Measurements from ENCODE around the gene JADE2.
"Not testable (repeated sequence)": the region's sequence is repeated elsewhere in the genome, so short reads cannot be mapped to it uniquely, and the experiment has no call there.

Gene JADE2

DNA sequence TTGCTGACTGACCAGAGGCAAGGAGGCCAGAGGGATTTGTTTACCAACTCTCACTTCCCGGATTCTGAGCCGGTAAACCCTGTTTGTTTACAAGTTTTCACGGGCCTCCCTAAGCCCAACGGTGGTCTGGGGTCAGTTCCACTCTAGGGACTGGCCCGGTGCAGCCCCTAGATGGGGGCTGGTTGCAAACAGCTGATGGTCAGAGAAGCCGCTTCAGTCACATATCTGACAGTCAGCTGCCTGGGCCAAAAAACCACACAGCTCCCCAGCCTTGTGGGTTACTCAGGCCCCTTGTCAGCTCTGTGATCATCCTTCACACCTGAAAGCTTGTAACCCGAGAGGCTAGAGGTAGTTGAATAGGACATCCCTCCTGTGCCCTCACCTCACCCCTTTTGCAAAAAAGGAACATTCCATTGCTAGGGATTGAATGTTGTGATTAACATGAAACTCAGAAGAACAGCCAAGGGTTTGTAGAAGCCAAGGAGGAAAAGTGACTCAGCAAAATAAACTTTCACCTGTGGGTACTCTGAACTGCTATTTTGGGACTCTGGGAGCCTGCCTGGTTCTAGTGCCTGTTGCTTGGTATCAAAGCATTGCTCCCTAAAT is 66.8 kb downstream of the JADE2 start:
- no peak for DNase-seq (ENCODE audit: low spot score)

DNA sequence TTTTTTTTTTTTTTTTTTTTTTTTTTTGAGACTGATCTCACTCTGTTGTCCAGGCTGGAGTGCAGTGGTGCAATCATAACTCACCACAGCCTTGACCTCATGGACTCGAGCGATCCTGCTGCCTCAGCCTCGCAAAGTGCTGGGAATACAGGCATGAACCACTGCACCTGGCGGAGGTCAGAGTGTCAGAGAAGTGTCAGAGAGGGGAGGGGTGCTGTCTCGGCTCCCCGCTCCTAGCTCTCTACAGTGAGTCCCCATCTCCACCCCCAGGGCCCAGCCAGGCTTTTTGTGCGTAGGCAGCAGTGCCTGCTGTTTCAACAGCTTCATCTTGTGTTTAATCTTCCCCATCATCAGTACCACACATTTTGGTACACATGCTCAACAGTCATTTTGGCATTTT is 68.9 kb downstream of the JADE2 start:
- no peak for DNase-seq (ENCODE audit: low spot score)

DNA sequence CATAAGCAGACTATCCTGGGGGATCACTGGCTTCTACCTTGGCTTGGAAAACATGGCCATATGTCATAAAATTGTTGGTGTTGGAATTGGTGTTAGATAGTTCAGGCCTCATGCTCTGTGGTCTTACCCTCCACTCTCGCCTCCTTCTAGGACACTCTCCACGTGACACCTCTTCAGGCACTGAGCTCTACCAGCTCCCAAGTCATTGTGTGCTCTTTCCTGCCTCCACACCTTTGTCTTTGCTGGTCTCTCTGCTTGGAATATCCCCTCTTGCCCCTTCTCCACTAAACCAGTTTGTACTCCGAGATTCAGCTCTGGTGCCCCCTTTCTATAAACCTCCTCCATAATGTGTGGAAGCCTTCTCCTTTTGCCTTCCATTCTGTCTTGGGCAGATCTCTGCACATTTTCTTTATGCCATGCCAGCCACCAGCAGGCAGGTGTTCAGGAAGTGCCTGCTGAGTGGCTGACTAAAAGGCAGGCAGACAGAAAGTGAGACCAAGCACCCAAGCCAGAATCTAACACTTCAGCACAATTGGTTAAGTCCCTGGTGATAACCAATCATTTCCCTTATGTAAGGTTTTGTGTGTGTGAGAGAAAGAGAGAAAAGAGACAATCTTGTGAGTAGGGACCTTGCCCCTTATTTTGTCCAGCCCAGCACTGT is 69.5 kb downstream of the JADE2 start:
- peak; percentile 57 for DNase-seq (ENCODE audit: low spot score)

DNA sequence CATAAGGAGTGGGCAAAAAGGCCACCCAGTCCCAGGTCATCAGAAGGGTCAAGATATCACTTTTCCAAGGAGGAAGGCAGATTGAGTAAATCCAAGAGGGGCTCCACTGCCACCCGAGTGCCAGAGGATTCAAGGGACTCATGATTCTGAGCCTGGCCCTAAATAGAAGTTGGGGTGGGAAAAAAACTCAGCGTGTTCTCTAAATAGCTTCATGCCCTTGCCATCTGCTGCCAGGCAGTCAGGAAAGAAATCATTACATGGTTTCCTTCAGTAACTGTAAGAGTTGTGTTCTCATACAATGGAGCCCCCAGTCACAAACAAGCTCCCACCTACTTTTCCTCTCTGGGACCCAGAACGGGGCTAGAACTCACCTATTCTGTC is 70.0 kb downstream of the JADE2 start:
- DNase-seq (ENCODE audit: low spot score) = no peak

DNA sequence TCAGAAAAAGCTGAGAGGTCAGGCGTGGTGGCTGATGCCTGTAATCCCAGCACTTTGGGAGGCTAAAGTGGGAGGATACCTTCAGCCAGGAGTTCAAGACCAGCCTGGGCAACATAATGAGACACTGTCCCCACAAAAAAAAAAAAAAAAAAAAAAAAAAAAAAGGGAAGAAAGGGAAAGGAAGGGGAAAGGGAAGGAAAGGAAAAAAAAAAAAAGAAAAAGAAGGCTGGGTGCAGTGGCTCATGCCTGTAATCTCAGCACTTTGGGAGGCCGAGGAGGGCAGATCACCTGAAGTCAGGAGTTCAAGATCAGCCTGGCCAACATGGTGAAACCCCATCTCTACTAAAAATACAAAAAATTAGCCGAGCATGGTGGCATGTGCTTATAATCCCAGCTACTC is 74.3 kb downstream of the JADE2 start:
- not testable (repeated sequence) for DNase-seq (ENCODE audit: low spot score)

DNA sequence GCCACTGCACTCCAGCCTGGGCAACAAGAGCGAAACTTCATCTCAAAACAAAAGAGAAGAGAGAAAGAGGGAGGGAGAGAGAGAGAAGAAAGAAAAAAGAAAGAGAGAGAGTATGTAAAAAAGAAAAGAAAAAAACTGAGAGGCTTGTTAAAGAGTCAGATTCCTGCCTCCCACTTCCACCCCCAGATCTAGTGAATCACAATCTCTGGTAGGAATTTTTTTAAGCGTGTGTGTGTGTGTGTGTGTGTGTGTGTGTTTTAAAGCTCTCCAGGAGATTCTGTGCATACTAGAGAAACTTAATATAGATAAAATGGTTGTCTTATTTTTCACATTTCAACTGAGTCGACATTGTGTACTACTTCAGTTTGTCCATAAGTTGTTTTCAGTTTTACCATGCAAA is 75.1 kb downstream of the JADE2 start:
- DNase-seq (ENCODE audit: low spot score) = no peak

DNA sequence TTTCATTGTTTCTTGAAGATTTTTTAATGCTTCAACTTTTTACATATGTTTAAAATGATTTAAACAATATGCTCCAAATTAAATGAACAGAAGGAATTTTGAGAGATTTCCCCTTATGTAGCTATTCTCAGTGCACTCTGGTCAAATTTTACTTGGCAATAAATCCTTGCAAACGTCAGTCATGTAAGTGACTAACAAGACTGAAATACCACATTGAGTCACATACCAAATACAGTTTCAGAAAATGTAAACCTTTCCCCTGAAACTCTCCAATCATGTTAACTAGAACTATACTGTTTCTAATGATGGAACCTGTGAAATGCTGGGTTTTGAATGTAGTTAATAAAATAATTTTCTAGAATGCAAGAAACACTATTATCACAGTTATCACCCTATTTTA is 77.6 kb downstream of the JADE2 start:
- peak; percentile 72 for DNase-seq (ENCODE audit: low spot score)

DNA sequence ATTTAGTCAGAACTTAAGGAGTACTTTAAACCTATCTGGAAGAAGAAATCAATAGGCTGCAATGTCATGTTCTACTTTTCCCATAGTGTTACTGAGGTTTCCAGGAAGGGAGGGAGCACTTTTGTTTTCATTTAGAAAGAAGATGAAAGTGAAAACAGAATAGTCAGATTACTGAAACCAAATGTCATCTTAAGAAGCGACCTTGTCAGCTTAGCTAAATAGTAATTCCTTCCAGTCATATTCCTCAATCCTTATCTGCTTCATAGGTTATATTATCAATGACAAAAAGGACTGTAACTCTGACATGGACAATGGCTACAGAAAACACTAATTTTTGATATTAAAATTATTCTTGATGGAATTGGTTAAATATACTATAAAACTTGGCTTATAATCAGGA is 79.4 kb downstream of the JADE2 start:
- peak; percentile 62 for DNase-seq (ENCODE audit: low spot score)

DNA sequence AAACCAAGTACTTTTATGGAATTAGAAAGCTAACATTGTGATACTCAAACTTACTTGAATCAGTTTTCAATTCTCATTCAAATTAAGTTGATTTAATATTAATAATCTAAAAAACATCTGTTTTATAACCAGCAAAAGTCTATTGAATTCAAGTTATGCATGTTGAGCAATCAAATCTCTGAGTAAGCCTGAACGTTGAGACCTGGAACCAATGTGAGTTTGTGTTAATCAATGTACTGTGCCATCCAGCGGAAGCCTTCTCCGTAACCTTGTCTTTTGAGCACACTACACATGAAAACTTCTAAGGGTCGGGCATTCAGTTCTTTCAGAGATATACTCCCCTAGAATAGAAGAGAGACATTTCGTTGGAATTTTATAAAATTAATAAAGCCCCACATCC is 81.3 kb downstream of the JADE2 start:
- DNase-seq (ENCODE audit: low spot score) = no peak

DNA sequence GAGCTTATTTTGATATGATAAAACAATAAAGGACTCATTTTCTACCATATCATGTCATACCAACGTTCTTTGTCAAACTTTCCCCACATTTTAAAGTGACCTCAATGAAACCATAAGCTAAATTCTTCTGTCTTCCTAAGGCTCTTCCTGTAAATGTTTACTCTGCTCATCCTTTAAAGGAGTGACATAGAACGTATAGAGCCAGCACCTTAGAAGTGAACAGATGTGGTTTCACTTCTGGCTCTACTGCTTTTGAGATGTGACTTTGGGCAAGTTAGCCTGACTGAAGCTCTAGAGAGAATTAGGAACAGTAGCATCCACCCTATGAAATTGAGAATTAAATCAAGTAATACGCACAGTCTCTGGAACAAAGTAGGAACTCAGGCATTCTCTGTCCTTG is 83.1 kb downstream of the JADE2 start:
- DNase-seq (ENCODE audit: low spot score) = peak; percentile 33

DNA sequence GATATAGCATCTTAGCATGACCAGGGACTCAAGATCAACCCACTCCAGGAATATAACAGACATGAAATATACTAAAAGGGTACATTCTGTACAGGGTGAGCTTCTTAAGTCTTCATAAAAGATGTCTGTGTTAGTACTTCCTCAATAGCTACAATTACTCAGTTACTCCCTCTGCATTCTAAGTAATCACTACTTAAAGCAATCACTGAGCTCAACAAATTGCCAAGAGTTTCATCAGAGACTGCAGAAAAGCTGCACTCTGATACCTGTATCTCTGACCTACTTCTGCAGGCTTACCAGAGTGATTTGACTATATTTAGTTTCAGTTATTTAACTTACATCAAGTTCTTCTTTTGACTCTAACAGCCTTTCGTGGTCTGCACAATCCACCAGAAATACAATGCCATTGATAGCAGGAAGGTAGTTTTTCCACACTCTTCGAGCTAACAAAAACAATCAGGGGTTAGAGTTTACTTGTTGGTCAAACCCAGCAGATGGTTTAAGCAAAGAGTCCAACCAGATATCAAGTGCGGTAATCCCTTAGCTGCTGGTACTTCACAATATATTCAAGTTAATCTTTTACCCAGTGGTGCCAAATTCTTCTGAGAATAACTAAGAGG is 83.9 kb downstream of the JADE2 start:
- DNase-seq (ENCODE audit: low spot score) = peak; percentile 74

DNA sequence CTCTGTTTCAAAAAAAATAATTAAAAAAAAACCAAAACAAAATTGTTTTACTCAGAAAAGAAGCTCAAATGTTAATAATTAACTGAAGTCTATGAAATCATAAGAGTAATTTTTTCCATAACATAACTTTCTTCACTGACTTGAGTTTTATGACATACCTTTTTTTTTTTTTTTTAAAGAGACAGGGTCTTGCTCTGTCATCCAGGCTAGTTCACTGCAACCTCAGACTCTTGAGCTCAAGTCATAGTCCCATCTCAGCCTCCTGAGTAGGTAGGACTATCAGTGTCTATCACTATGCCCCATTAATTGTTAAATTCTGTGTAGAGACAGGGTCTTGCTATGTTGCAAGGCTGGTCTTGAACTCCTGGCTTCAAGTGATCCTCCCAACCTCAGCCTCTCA is 85.3 kb downstream of the JADE2 start:
- no peak for DNase-seq (ENCODE audit: low spot score)

DNA sequence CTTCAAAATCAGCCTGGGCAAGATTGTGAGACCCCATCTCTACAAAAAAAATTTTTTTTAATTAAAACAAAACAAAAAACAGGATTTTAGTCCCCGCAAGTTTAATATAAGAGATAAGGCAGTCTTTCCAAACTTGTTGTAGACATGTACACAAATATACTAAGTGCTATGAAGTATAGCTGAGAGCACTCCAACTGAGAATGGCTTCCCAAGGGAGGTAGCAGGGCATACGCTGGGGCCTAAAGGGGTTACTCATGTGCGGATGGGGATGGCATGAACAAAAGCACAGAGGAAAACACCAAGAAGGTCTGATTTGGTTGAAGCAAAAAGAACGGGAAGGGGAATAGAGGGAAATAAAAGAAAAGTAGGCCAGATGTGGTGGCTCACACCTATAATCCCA is 86.0 kb downstream of the JADE2 start:
- no peak for DNase-seq (ENCODE audit: low spot score)

DNA sequence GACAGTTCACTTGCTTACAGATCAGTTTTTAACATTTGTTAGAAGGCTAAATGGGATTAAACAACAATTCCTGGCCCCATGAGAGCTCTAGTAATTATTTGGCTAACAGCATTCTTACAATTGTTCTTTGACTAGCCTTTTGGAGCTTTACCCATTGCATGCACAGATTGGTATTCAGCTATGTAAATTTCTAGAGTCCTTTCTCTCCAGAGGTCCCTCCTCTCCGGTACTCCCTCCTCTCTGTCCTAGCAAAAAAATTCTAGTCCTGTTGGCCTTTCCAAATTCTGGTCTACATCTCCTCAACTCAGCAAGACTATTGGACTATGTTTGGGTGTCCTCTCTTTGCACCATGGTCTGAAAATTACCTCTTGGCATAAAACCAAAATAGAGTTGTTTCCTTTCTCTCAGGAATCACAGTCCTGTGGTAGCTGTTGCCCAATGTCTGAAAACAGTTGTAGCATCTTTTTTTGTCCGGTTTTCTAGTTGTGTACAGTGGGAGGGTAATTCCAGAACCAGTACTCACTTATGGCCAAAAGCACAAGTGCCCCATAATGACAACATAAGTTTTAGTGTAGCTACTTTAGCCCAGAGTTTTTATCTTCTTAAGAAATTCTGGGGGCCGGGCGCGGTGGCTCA is 89.1 kb downstream of the JADE2 start:
- no peak for DNase-seq (ENCODE audit: low spot score)

DNA sequence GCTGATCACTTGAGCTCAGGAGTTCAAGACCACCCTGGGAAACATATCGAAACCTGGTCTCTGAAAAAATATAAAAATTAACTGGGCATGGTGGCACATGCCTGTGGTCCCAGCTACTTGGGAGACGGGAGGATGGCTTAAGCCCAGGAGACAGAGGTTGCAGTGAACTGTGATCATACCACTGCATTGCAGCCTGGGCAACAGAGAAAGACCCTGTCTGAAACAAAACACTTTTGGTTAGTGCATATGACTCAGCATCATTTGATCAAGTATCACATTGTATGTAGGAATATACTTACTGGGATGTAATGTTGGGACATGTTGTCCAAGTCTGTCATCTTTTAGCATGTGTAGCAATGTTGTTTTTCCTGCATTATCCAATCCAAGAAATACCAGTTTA is 95.2 kb downstream of the JADE2 start:
- no peak for DNase-seq (ENCODE audit: low spot score)

DNA sequence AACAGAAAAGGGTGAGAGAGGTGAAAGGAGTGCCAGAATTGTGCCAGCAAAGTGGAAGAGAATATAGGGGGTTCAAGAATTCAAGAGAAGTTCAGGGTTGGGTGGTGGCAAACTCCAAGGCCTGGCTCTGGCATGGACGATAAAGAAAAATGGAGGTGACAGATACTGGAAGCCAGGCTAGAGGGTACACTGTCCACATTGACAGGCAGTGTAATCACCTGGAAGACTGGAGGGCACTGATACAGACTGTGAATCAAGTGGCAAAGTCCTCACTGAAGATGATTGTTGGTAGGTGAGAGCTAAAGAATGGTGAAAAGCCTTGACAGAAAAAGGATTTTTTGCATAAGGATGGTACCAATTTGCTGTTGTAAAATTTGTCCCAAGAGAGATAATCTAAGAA is 100.1 kb downstream of the JADE2 start:
- no peak for DNase-seq (ENCODE audit: low spot score)

DNA sequence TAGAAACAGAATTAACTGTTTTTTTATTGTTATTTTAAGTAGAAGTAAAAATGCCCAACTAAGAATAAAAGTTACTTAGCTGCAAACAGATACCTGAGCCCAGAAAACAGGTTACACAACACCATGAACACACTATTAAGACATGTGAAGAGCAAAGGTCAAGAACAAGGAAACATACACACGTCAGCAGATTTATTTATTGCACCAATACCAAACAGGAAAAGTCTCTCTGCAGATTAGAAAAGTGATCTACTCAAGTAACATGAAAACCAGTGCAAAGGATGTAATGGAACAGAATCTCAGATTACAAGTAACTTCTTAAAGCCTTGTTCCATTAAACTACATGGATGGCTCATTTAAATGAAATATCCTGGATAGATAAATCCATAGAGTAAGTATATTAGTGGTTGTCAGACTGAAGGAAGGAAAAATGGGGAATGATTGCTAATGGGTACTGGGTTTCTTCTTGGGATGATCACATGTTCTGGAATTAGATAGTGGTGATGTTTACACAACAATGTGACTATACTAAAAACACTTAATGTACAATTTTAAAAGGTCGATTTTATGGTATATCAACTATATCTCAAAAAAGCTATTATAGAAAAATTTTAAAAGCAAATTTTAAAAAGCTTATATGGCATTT is 101.0 kb downstream of the JADE2 start:
- no peak for DNase-seq (ENCODE audit: low spot score)
